ACHN (cell line): Measurements from ENCODE around the gene OR2V2.
"Not testable (repeated sequence)": the region's sequence is repeated elsewhere in the genome, so short reads cannot be mapped to it uniquely, and the experiment has no call there.

ENCODE experiments used
- DNase-seq: peaks from one replicate; pipeline ENCODE4 v3.0.0-alpha.2; 2015
- in situ Hi-C: cut with HindIII; loops from 2 replicates; pipeline ENCODE4 v1.10.0; 2017; ENCODE audit warnings: low sequenced_read_pairs, low pct_ligation_motif_present, low pct_unique_long_range_greater_than_20kb

The OR2V2 gene

GRCh38 chr5:181134259-181134658 lies 13.1 kb upstream of the OR2V2 start:
- in situ Hi-C loops: no loop called here
- no peak for DNase-seq

- in situ Hi-C loops: no loop called here
- DNase-seq: no peak
Measured at GRCh38 chr5:181136361-181136955, 10.9 kb upstream of the OR2V2 start.

GRCh38 chr5:181138258-181138657 lies 9.1 kb upstream of the OR2V2 start:
- DNase-seq: no peak
- in situ Hi-C loops: no loop called here

- in situ Hi-C loops: no loop called here
- DNase-seq: no peak
Measured at GRCh38 chr5:181140766-181141165, 6.6 kb upstream of the OR2V2 start.

- in situ Hi-C loops: no loop called here
- no peak for DNase-seq
Measured at GRCh38 chr5:181142054-181142453, 5.3 kb upstream of the OR2V2 start.

- in situ Hi-C loops: no loop called here
- no peak for DNase-seq
Measured at GRCh38 chr5:181145133-181145532, 2.3 kb upstream of the OR2V2 start.

GRCh38 chr5:181149355-181149754 lies 2.0 kb downstream of the OR2V2 start:
- DNase-seq: no peak
- in situ Hi-C loops: no loop called here

GRCh38 chr5:181149806-181150733 lies 2.7 kb downstream of the OR2V2 start:
- DNase-seq: no peak
- in situ Hi-C loops: no loop called here

- in situ Hi-C loops: no loop called here
Measured at GRCh38 chr5:181151146-181151545, 3.8 kb downstream of the OR2V2 start.

GRCh38 chr5:181152406-181152805 lies 5.0 kb downstream of the OR2V2 start:
- no peak for DNase-seq
- in situ Hi-C loops: no loop called here

More at GRCh38 chr5:181151146-181151545, 3.8 kb downstream of the OR2V2 start:
- no peak for DNase-seq

GRCh38 chr5:181153814-181154213 lies 6.4 kb downstream of the OR2V2 start:
- DNase-seq: no peak
- in situ Hi-C loops: no loop called here

- DNase-seq: no peak
- in situ Hi-C loops: no loop called here
Measured at GRCh38 chr5:181156758-181157157, 9.4 kb downstream of the OR2V2 start.

- in situ Hi-C loops: no loop called here
- DNase-seq: no peak
Measured at GRCh38 chr5:181158869-181159268, 11.5 kb downstream of the OR2V2 start.

- in situ Hi-C loops: no loop called here
- DNase-seq: peak; percentile 71
Measured at GRCh38 chr5:181159286-181160151, 12.1 kb downstream of the OR2V2 start.

GRCh38 chr5:181160152-181160754 lies 12.9 kb downstream of the OR2V2 start:
- in situ Hi-C loops: no loop called here
- no peak for DNase-seq

- in situ Hi-C loops: not testable (repeated sequence)
- peak; percentile 23 for DNase-seq
Measured at GRCh38 chr5:181160755-181161533, 13.6 kb downstream of the OR2V2 start.

GRCh38 chr5:181161534-181162175 lies 14.3 kb downstream of the OR2V2 start:
- in situ Hi-C loops: no loop called here
- no peak for DNase-seq
